Measurements from ENCODE around the gene L3MBTL3.
"Not testable (repeated sequence)": the region's sequence is repeated elsewhere in the genome, so short reads cannot be mapped to it uniquely, and the experiment has no call there.

L3MBTL3 gene

DNA sequence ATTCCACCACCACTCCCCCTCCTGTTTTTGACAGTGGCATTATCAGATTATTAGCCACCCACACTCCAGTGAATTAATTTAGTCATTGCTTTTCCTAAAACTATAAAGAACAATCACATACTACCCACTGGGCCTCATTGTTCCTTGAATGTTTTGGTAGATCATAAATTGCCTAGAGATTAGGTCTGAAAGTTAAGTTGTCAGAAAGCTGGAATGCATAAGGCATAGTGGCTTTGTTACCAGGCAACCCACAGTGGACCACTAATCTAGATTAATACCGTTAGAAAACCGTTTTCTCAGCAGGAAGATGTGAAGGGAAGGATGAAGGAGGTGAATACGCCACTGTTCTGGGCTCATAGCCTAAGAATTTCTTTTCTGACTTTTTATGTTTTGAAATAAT, 128.7 kb downstream of the L3MBTL3 start:
- no peak for DNase-seq

DNA sequence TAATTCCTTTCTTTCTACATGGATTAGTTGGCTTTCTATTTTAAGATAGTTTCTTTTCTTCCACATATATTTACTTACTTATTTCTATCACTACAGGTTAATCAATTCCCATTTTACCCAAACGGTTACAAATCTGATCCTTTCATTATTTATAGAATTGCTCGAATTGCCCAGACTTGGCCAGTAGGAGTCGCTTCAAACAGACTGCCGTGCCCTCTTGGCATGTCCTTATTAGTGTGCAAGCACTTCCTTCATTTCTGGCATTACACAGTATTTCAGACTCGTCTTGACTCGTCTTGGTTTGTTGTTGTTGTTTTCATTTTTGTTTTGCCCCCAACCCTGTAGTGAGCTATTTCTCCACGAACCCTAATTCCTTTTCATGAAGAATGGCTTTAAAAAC, 129.8 kb downstream of the L3MBTL3 start:
- peak; percentile 4 for DNase-seq

DNA sequence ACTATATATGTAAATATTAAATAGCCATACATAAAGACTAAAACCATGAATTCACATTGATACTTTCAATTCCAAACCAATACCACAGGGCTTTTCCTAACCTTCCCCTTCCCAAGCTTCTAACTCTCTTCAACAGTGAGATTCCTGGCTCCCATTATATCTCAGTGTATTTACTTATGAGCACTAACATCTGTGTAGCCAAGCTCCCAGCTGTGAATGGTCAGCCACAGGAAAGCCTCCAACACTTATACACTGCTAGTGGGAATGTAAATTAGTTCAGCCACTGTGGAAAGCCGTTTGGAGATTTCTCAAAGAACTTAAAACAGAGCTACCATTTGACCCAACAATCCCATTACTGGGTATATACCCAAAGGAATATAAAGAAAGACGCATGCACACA, 130.6 kb downstream of the L3MBTL3 start:
- DNase-seq, result not testable (repeated sequence)

DNA sequence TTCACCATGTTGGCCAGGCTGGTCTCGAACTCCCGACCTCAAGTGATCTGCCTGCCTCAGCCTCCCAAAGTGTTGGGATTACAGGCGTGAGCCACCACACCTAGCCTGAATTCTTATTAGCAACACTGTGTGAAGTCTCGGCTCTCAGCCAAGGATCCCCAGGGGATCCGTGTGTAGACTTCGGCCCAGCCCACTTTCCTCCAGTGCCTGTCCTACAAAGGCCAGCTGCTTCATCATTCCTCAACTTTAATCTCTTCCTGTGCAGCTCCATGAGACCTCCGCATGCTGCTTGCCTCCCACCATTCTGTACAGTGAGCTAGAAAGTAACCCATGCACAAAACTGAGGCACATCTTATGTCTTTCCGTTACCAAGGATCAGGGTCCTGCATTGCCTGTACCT, 132.5 kb downstream of the L3MBTL3 start:
- DNase-seq, result no peak

DNA sequence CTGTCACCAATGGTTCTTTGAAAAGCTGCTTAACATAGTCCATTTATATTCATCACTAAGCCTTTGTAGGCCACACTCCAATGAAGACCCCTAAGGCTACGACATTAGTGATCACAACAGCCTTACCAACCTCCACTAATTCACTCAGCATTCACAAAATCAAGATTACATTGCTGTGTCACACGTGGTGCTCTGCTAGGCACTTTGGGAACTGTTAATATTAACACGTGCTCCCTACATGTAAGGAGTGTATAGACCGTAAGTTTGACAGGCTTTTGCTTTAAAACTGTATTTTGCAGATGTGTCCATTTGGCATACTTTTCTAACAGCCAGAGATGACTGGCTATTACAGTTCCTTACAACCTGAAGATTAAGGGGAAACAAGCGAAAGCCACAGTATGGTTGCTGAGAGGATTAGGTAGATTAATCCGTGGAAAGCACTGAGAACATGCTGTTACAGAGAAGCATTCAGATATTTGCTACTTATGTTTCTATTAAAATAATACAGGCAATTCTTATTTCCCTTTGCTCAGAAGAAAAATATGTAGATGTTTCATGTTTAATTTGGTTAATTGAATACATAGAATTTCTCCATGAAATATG, 134.6 kb downstream of the L3MBTL3 start:
- no peak for DNase-seq

DNA sequence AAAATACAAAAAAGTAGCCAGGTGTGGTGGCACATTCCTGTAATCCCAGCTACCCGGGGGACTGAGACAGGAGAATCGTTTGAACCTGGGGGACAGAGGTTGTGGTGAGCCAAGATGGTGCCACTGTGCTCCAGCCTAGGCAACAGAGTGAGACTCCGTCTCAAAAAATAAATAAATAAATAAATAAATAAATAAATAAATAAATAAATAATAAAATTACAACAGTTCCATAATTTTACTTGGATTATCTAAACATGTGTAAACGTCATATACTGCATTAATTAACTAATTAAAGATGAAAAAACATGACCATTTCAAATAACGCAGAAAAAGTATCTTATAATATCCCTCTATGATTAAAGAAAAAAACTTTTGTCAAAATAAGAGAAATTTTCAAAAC, 138.5 kb downstream of the L3MBTL3 start:
- DNase-seq, result no peak

DNA sequence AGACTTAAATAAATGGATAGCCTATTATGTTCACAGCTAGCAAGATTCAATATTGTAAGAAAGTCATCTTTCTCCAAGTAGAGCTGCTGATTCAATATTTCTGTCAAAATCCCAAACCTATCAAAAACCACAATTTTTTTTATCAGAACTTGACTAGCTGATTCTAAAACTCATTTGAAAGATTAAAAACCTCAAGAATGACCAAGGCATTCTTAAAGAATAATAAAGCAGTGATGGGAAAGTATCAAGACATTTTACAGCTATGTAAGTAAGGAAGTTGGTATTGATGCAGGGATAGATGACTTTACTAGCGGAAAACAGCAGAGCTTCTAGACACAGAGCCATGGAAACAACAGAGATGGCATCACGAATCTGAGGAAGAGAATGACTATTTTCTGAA, 139.7 kb downstream of the L3MBTL3 start:
- no peak for DNase-seq

DNA sequence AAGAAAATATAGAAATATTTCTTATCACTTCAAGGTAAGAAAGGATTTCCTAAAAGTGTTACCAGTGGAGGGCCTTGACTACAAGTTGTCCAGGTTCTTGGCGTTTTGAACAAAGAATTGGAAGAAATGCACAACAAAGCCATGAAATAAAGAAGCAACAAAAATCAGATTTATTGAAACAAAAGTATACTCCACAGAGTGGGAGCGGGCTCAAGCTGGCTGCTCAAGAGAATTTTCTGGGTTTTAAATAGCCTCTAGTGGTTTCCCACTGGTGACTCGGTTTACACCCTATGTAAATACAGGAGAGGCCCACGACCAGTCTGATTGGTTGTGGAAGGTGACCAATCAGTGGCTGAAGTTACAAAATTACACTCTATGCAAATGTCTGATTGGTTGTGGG, 140.2 kb downstream of the L3MBTL3 start:
- DNase-seq, result no peak

DNA sequence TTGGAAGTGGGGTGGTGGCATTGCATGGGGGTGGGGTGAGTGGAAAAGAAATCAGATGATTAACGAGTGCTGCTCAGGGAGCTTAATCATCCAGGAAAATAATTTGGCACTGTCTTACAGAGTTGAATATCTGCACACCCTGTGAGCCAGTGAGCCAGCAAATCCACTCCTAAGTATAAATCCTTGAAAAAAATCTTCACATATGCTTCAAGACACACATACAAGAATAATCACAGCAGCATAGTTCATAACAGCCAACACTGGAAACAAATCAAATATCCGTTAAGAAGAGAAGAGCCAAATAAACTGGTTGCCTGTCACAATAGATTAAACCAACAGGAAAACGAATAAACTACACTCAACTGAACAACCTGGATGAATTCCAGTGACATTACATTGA, 141.6 kb downstream of the L3MBTL3 start:
- DNase-seq, result no peak

DNA sequence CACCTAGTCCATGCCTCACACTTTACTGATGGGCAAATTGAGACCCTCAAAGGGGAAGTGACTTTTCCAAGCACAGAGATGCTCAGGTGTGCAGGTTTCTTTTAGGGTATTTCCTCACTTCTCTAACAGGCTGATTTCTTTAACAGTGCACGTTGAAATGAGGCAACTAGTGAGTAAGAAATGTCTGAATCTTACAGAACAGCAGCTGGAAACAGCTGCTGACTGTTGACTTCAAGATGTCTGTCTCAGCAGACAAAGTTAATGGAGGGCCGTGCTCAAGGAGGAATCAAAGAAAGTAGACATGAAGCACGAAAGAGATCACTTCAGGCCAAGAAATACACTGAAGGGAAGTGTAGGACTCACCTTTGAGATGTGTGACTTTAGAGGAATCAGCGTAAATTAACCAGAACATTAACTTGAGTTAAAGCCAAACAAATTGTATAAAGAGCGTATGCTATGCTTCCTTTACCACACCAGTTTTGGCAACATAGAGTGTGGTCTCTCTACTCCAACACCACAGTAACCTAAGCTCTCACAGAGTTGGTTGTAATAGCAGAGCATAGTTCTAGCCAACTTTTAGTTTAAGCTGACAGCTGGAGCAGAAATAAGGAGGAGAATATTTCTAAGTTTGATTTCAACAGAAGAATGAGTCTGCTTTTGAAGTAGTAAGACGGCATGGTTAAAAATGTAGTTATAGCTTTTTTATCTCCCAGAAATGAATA, 143.5 kb downstream of the L3MBTL3 start:
- no peak for DNase-seq

DNA sequence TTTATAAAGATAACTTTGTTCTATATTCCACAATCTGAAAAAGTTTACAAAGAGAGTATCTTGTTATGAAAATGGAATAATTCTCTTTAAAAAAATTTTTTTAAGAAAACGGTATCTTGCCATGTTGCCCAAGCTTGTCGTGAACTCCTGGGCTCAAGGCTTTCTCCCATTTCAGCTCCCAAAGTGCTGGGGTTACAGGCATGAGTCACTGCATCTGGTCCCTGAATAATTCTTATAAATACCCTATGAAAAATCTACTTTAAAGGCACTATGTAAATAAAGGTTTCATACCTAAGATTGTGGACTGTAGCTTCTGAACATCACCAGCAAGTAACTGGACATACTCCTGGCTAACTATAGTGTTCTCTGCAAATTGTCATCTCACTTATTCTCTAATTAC, 144.0 kb downstream of the L3MBTL3 start:
- DNase-seq, result no peak

DNA sequence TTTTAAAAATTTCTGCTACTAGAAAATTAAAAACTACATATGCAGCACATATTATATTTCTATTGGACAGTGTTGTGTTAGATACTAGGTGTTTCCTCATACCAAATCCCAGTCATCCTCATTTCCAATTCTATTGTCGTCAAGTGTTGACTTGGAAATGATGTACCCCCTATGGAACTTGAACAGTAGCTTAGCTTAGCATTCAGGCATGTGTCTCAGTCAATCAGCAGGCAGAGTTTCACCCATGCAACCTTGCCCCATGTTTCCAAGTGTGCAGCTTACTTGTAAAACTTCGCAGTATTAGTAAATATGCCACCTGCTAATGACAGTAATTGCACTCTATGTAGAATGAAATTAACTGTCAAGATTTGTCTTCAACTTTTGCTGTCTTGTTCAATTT, 144.9 kb downstream of the L3MBTL3 start:
- no peak for DNase-seq

DNA sequence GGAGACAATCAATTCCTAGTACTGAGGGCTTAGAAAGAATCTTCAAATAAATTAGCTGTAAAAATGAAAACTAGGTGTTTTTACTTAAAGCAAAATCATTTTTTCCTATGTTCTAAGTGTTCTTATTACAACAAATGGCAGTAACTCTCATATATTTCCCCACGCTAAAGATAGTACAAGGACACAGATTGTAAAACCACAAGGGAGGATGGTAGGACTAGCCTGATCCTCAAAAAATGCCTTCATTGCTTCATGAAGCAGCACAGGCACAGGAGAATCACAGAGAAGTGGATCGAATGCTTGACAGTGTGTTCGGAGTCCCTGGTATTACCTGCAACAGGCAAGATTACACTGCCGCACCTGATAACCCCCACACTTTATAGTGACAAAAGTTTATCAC, 145.9 kb downstream of the L3MBTL3 start:
- DNase-seq, result no peak

DNA sequence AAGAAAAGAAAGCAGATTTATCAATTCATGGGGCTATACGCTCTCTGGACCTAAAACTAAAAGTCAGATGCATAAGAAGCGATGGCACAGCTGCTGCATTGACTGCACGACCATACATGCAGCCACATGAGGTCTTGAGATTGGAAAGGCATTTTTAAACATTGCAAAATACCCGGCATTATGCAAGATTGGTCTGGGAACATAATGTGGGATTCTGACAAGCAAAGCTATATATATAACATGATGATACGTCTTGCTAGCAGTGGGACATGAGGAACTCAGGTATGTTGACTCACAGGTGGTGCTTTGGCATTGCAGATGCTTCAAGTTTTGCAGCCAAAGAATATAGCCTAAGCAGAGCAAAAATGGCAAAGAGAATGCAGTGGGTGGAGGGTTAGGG, 149.3 kb downstream of the L3MBTL3 start:
- DNase-seq, result no peak

DNA sequence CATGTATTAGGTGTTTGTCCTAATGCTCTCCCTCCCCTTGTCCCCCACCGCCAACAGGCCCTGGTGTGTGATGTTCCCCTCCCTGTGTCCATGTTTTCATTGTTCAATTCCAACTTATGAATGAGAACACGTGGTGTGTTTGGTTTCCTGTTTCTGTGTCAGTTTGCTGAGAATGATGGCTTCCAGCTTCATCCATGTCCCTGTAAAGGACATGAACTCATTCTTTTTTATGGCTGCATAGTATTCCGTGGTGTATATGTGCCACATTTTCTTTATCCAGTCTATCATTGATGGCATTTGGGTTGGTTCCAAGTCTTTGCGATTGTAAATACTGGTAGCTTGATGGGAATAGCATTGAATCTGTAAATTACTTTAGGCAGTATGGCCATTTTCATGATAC, 151.8 kb downstream of the L3MBTL3 start:
- DNase-seq, result not testable (repeated sequence)

DNA sequence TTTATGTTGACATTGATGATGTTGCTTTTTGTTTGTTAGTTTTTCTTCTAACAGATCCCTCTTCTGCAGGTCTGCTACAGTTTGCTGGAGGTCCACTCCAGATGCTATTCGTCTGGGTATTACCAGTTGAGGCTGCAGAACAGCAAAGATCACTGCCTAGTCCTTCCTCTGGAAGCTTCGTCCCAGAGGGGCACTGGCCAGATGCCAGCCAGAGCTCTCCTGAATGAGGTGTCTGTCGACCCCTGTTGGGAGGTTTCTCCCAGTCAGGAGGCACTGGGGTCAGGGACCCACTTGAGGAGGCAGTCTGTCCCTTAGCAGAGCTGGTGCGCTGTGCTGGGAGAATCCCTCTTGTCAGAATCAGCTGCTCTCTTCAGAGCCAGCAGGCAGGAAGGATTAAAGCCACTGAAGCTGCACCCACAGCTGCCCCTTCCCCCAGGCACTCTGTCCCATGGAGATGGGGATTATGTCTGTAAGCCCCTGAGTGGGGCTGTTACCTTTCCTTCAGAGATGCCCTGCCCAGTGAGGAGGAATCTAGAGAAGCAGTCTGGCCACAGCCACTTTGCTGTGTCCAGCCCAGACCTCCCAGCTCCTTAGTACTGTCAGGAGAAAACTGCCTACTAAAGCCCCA, 155.1 kb downstream of the L3MBTL3 start:
- not testable (repeated sequence) for DNase-seq

DNA sequence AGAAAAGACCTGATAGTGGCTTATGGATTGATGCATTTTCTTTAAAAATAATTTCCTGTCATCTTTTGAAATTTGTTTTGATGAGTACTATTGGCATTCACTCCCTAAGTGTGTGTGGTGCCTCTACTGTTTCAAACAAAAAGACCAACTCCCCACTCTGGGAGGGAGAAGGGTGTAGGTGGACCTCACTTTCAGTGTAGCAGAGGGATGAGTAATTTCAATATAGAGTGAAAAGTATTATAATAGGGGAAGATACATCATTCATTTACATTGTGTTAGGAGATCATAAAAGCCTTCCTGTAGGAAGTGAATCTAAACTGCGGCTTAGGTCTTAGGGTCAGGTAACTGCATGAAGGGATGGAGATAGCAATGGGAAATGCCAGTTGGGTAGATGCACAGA, 158.0 kb downstream of the L3MBTL3 start:
- DNase-seq, result no peak

DNA sequence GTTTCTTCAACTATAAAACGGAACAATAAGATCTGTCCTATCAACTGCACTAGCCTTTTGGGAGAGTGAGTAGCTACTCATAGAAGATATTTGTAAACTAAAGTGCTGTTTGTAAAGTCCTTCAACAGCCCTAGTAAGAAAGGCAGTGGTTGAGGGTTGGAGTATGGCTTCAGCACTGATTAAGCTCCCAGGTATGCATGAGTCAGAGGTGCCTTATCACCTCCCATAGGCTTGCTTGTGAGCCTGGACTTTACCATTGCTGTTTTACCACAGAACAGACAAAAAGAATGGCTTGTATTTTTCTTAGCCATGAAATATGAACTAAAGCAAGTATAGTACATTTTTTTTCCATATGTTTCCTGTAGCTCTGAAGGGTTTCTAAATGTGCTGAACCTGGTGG, 160.3 kb downstream of the L3MBTL3 start:
- DNase-seq, result no peak

DNA sequence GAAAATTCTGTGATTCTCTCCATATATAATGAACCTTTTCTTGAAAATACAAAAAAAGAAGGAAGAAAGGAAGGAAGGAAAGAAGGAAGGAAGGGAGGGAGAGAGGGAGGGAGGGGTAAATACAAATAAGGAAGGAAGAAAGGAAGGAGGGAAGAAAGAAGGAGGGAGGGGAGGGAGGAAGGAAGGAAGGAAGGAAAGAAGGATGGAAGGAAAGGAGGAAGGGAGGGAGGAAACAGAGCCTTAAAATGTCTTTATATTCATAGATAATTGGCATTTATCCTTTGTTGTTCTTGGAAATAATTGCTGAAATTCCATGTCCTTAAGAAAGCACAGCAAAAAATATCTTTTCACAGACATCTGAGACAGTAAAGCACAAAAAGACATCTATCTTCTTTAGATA, 164.1 kb downstream of the L3MBTL3 start:
- DNase-seq, result no peak

DNA sequence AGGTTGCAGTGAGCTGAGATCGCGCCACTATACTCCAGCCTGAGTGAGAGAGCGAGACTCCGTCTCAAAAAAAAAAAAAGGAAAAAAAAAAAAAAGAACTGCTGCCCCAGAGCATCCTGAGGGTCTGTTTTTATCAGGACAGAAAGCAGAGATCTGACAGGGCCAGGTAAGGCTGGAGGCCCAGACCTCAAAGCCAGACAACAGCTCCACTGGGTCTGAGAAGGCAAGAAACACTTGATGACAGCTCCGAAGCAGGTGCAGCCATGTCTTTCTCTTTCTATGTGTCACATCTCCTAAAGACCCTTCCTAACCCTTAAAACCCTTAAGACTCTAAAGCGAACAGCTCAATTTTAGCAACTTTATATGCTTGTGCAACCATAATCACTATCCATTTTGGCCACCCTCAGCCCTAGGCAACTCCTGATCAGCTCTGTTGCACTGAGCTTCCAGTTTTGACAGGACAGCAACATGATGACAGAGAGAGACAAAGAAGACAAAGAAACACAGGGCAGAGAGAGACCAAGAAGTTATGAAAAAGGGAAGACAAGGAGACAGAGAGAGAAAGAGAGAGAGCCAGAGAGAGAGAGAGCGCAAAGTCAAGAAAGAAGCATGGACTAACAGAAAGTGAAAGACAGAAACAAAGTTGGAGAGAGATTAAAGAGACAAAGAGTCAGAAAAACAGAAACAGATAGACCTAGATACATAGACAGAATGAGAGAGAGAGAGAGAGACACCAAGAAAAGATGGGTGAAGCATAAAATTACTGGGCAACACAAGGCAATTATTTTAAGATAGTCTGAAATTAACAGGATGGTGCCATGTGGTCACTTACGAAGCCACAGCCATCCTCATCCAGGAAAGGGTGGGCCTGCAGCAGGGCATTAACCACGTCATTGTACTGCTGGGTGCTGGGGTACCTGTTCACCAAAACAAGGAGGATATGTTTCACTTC, 165.2 kb downstream of the L3MBTL3 start:
- DNase-seq, result no peak

DNA sequence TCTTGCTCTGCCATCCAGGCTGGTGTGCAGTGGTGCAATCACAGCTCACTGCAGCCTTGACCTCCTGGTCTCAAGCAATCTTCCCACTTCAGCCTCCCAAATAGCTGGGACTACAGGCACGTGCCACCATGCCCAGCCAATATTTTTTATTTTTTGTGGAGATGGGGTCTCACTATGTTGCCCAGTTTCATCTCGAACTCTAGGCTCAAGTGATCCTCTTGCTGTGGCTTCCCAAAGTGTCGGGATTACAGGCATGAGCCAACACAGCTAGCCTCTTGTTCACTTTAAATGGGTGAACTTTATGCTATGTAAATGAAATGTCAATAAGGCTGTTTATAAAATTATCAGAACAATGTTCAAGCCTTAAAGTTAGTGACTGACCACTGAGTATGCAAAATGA, 167.3 kb downstream of the L3MBTL3 start:
- DNase-seq, result no peak

DNA sequence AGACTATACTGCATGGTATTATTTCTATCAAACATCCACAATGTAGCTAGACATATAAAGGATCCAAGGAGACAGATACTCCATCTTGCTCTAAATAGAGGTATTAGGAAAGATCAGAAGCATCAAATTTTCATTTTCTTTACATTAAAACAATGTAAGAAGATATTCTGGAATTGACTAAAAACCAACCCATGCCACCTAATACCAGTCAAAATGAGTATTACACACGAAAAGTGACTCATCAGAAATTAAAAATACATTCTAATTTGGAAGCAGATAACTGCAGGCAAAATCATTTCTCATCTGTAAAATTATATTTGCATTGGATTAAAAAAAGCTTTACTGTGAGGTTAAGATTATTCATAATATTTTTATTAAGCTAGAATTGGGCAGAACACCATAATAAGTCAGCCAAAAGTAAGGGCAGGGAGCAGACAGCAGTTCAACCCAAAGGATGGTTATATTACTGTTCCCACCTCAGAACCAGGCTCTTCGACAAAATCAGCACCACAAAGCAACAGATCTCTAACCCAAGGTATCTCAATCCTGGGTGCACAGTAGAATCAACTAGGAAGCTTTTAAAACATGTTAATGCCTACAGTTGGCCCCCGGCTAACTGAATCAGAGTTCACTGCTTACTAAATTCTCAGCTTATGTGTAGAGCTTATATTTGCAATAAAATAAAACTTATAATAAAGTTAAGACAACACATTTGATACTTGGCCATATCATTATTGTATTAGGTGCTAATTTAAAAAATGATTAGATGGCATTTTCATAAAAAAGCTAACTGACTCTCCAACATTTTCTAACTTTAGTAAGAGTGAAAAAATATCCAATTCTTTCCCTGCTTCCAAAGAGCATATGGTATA, 169.2 kb downstream of the L3MBTL3 start:
- DNase-seq, result no peak

All from RPMI8226 (cell line).